GM18511 (cell line): Measurements from ENCODE around the gene OPRD1.
"Not testable (repeated sequence)": the region's sequence is repeated elsewhere in the genome, so short reads cannot be mapped to it uniquely, and the experiment has no call there.

Source experiments
- ATAC-seq: cut with Tn5 transposase; IDR thresholded peaks from one replicate; pipeline ENCODE4 v1.9.1; 2021; ENCODE audit warnings: mild to moderate bottlenecking, moderate library complexity; ENCODE audit not compliant: unreplicated experiment

OPRD1 gene

GRCh38 chr1:28800324-28800723 lies 11.6 kb upstream of the OPRD1 start:
- no peak for ATAC-seq

DNA sequence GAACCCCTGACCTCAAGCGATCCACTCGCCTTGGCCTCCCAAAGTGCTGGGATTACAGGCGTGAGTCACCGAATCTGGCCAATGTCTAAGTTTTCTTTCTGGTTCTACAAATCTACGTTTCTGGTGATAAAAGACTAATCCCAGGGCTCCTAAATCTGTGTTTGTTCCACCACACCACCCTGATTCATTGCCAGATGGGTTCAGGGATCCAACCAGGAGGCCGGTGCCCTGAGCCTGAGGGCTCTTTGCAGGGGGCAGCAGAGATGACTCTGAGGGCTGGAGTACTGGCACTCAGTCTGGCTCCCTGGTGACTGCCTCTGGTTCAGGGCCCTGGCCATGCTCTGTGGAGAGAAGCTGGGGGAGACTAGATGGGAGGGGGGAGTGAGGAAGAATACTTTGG lies 10.5 kb upstream of the OPRD1 start:
- no peak for ATAC-seq

DNA sequence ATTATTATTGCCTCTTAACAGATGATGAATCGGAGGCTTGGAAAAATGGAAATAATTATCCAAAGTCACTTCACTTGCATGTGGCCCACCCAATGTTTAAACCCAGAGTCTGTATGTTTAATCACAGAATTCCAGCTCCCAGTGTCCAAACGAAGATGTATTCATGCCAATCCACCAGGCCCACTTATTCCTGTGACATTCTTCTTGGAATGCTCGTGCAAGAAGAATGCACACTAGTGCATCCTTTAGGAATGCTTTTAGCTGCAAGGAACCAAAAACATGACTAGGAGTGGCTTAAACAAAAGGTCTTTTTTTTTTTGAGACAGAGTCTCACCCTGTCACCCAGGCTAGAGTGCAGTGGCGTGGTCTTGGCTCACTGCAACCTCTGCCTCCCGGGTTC lies 8.9 kb upstream of the OPRD1 start:
- no peak for ATAC-seq

DNA sequence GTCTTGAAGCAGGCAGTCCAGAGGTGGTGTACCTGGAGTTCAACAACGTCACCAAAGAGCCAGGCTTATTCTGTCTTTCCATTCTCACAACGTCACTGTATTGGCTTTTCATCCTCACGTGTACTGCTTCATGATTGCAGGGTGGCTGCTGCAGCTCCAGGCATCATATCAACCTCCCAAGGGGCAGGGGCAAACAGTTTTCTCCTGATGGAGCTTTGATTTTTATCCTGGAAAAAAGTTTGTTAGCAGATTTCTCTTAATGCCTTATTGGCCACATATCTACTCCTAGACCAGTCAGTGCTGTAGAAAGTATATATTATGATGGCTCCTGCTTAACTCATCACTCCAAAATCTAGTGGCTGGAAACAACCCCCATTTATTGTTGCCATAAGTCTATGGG lies 8.3 kb upstream of the OPRD1 start:
- ATAC-seq = no peak

- ATAC-seq = no peak
Measured at GRCh38 chr1:28804071-28804470, 7.9 kb upstream of the OPRD1 start.

DNA sequence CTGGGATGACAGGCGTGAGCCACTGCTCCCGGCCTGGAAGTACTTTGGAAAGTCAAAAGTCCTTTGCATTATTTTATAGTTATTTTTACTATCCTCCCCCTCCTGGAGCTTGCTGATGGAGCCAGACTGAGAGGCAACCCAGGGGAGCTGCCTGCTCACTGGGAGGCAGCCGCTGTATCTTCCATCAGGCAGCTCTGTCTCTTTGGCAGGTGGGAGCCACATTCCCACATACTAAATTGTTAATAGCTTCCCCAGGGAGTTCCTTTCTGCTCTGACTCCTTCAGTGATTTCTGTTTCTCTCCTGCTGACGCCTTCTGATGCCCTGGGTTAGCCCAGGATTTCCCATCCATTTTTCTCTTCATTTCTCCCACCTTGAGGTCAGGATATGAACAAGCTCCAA lies 4.9 kb upstream of the OPRD1 start:
- ATAC-seq = no peak

- no peak for ATAC-seq
Measured at GRCh38 chr1:28807986-28808385, 4.0 kb upstream of the OPRD1 start.

- no peak for ATAC-seq
Measured at GRCh38 chr1:28811369-28811765, 603 bp upstream of the OPRD1 start.

- no peak for ATAC-seq
Measured at GRCh38 chr1:28812669-28813468, 899 bp downstream of the OPRD1 start.

DNA sequence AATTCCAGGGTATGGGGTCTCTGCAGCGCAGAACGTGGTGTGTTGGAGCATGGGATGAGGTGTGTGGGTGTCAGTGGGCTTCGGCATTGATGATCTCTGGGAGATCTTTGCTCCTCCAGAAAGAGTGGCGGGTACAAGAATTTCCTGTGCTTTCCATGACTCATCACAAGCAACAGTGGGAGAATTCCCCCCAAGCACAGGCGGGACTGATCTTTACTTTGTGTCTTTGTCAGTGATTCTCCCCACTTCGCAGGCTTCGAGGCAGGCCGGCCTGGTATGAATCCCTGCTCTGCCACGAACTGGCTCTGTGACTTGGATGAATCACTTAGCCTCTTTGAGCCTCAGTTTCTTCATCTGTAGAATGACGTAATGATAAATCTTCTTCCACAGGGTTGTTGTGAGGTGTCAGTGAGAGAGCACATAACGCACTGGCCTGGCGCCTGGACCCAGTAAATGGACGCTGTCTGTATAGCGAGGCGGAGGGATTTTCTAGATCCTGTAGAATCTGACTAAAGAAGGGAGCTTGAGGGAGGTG lies 2.0 kb downstream of the OPRD1 start:
- no peak for ATAC-seq

DNA sequence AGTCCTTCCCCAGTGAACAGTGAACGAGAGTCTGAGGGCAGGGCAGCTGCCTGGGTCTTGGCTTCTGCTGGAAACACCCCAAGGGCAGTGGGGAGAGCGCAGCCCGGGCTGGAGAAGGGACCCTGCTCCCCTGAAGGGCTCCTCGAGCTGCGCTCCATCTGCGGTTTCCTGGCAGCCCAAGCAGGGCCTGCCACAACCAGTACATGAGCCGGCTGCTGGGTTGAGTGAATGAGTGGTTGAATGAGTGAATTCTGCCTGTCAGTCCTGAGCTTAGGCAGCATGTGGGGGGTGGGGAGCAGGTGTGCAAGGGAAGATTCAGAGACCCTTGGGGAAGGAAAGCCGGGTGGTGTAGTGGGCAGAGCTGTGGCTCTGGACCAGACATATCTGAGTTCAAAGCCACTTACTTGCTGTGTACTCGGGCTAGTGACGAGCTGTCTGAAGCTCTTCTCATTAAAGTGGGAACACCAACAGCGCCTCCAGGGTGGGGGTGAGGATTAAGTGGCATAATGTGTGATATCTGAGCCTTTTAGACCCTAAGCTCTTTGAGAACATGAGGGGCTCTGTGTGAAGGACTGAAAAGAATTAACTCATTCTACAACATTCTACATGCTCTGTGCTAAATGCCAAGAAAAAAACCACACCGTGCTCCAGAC lies 3.7 kb downstream of the OPRD1 start:
- ATAC-seq = no peak

- ATAC-seq = no peak
Measured at GRCh38 chr1:28817133-28817532, 5.2 kb downstream of the OPRD1 start.

GRCh38 chr1:28819020-28819419 lies 7.0 kb downstream of the OPRD1 start:
- no peak for ATAC-seq

GRCh38 chr1:28822799-28823198 lies 10.8 kb downstream of the OPRD1 start:
- ATAC-seq = no peak

DNA sequence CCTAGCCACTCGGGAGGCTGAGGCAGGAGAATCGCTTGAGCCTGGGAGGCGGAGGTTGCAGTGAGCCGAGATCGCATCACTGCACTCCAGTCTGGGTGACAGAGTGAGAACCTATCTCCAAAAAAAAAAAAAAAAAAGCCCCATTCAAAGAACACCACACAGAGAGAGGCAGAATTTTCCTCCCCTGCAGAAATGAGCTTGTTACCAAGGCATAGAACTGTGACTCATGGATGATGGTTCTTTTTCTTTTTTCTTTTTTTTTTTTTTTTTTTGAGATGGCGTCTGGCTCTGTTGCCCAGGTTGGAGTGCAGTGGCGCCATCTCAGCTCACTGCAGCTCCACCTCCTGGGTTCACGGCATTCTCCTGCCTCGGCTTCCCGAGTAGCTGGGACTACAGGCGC lies 12.1 kb downstream of the OPRD1 start:
- ATAC-seq = not testable (repeated sequence)

GRCh38 chr1:28828227-28828858 lies 16.4 kb downstream of the OPRD1 start:
- not testable (repeated sequence) for ATAC-seq

DNA sequence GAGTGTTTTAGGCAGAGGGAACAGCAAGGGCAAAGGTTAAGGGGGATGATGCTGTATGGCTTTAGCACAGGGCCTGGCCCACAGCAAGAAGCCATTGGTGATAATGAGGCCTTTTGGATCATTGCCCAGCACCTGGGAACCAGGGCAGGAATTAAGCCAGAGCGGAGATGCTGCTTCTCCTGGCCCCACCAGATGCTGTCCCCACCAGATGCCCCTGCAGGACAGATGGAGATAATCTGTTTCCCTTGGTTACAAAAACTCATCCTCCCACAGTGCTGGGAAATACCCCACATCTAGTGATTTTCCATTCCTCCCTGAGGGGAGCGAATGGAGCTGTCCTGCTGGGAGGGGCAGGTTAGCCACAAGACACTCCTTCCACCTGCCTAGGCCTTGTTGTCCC lies 18.8 kb downstream of the OPRD1 start:
- no peak for ATAC-seq

DNA sequence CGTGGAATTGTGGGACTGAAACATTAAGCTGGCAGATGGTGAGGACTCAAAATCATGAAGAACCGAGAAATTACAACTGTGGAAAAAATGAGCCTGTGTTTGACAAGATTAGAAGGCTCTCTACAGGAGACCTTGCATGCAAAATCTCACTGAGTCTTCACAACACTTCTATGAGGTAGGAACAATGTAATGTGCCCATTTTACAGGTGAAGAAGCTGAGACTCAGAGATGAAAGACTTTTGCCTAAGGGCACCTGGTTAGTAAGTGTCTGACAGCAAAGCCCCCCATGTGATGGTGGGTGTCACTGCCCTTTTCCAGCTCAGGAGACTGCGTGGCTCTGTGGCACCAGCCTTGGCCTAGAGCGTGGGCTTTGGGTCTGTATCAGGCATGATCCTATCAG lies 21.0 kb downstream of the OPRD1 start:
- ATAC-seq = no peak

- ATAC-seq = no peak
Measured at GRCh38 chr1:28833381-28833780, 21.4 kb downstream of the OPRD1 start.

DNA sequence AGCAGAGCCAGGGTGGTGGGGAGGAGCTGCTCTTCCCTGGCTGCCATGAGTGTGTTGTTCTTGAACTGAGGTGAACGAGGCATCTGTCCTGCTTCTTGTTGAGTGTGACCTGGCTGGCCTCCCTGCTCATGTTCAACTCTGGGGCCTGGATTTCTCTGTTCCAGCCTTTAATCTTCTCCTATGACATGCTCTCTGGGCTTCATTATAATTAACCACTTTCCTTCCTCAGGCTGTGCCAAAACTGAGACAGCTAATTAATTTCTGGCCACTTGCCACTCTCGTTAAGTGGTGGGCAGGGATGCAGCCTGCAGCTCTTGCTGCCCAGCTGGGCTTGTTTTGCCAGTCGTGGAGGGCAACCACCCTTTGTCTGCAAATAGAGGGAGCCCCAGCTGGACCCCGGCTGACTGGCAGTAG lies 23.3 kb downstream of the OPRD1 start:
- no peak for ATAC-seq

- ATAC-seq = no peak
Measured at GRCh38 chr1:28836421-28836956, 24.5 kb downstream of the OPRD1 start.
